ENCODE measurements around the gene CSH1. TPM values are rescaled to one million over a fixed set of nuclear protein-coding genes. Genes with fewer than 3 reads are reported as not detected.

CSH1 gene
- total RNA-seq, 1 donor, result not detected

GRCh38 chr17:63941162-63941561, 44.8 kb upstream of the CSH1 start:
- TF ChIP-seq CTCF (IDR thresholded peaks at IDR 0.05; ENCODE audit: insufficient read depth, low read length), result no peak
- DNase-seq (ENCODE audit: low read depth), result no peak

GRCh38 chr17:63940584-63940983, 44.2 kb upstream of the CSH1 start:
- no peak for TF ChIP-seq CTCF (IDR thresholded peaks at IDR 0.05; ENCODE audit: insufficient read depth, low read length)
- DNase-seq (ENCODE audit: low read depth), result no peak
- H3K4me3 ChIP-seq (ENCODE audit: low read depth, low read length), result no peak overlapping the region

More at GRCh38 chr17:63941162-63941561, 44.8 kb upstream of the CSH1 start:
- H3K4me3 ChIP-seq (ENCODE audit: low read depth, low read length), result no peak overlapping the region

GRCh38 chr17:63939884-63940283, 43.5 kb upstream of the CSH1 start:
- no peak for DNase-seq (ENCODE audit: low read depth)
- TF ChIP-seq CTCF (IDR thresholded peaks at IDR 0.05; ENCODE audit: insufficient read depth, low read length), result no peak
- no peak overlapping the region for H3K4me3 ChIP-seq (ENCODE audit: low read depth, low read length)

GRCh38 chr17:63939401-63939800, 43.0 kb upstream of the CSH1 start:
- H3K4me3 ChIP-seq (ENCODE audit: low read depth, low read length), result no peak overlapping the region
- DNase-seq (ENCODE audit: low read depth), result no peak
- TF ChIP-seq CTCF (IDR thresholded peaks at IDR 0.05; ENCODE audit: insufficient read depth, low read length), result no peak

- no peak for TF ChIP-seq CTCF (IDR thresholded peaks at IDR 0.05; ENCODE audit: insufficient read depth, low read length)
- no peak for DNase-seq (ENCODE audit: low read depth)
- no peak overlapping the region for H3K4me3 ChIP-seq (ENCODE audit: low read depth, low read length)
These were observed 41.5 kb upstream of the CSH1 start for GRCh38 chr17:63937920-63938319.

- no peak for DNase-seq (ENCODE audit: low read depth)
- no peak overlapping the region for H3K4me3 ChIP-seq (ENCODE audit: low read depth, low read length)
- no peak for TF ChIP-seq CTCF (IDR thresholded peaks at IDR 0.05; ENCODE audit: insufficient read depth, low read length)
These were observed 40.9 kb upstream of the CSH1 start for GRCh38 chr17:63937319-63937718.
